Measurements from ENCODE around the gene HIGD2B.
"Not testable (repeated sequence)": the region's sequence is repeated elsewhere in the genome, so short reads cannot be mapped to it uniquely, and the experiment has no call there.

HIGD2B gene

DNA sequence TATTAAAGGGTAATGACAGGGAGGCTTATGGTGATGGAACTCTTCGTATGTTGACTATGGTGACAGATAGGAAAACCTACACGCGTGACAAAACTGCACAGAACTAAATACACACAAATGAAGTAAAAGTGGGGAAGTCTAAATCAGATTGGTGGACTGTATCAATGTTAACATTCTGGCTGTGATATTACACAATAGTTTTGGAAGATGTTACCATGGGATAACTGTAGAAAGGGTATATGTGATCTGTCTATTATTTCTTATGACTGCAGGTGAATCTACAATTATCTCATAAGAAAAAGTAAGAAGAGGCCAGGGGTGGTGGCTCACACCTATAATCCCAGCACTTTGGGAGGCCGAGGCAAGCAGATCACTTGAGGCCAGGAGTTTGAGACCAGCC is 9.1 kb downstream of the HIGD2B start:
- DNase-seq (ENCODE audit: low read depth) = no peak

DNA sequence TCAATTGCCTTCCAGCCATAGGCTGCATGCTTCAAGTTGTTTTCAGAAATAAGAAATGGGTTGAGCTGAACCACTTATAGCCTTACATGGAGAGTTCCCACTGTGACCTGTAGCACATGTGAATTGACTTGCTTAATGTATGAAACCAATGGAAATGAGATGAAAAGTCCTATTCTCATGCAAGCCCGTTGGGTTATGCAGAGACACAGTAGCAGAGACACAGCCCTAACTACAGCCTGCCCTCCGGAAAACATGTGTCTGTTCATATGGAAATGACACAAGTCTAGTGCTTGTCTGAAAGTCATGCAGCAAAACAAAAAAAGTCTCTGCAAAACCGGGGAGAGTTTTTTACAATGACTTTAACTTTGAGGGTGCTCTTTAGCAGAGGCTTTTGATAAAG is 14.5 kb downstream of the HIGD2B start:
- DNase-seq (ENCODE audit: low read depth) = no peak

DNA sequence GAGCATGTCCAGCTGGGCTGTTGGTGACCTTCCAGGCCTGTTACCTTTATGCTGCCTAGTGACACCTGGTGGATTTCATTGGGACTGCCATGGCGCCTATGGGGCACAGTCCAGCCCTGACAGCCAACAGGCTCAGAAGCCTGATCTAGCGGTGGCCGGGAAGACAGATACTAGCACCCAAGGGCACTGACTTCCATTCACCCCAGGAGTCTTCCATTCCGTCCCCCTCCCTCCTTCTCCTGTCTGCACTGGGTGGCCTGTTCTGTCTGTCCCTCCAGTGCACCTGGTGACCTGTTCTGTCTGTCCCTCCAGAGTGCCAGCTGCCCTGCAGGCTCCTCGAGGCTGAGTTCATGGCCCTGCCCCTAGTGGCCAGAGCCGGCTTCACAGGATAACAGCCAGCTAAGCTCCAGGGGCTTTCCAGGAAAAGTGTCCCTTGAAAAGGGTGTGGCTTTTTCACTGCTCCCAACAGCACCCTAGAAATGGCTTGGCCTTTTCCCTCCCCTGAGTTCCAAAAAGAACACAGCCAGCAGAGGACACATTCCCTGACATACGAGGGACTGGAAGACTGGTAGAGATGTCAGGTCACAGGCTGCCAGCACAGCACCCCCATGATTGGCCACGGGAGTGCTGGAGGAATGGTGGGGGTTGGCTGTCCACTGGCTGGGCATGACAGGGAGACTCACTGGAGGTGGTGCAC is 15.2 kb downstream of the HIGD2B start:
- peak; percentile 49 for DNase-seq (ENCODE audit: low read depth)

DNA sequence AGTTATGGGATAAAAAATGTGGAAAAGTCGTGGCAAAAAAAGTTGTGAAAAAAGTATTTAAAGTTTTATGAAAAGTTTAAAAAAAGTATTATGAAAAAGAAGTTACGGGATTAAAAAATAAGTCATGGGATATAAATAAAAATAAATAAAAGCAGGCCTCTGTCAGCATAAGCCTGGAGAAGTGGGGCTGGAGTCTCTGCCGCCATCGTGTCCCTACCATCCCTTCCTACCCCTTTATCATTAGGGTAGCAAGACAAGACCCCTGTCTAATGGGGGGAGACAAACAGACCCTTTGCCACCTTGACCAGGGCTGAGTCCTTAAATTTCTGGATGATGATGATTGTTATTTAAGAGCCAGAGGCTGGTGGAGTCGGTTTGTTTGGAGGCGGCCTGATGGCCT is 16.2 kb downstream of the HIGD2B start:
- DNase-seq (ENCODE audit: low read depth) = not testable (repeated sequence)

DNA sequence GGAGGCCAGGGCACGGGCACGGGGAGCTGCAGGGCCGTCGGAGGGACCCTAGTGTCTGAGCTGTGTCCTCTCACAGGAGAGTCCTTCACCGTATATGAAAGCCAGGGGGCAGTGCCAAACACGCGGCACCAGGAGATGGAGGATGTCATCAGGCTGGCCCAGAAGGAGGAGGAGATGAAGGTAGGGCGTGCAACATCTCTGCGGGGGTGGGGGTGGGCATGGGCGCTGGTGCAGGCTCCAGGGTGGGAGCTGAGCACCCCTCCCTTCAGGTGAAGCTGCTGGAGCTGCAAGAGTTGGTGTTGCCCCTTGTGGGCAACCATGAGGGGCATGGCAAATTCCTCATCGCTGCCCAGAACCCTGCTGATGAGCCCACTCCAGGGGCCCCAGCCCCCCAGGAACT is 20.3 kb downstream of the HIGD2B start:
- not testable (repeated sequence) for DNase-seq (ENCODE audit: low read depth)

DNA sequence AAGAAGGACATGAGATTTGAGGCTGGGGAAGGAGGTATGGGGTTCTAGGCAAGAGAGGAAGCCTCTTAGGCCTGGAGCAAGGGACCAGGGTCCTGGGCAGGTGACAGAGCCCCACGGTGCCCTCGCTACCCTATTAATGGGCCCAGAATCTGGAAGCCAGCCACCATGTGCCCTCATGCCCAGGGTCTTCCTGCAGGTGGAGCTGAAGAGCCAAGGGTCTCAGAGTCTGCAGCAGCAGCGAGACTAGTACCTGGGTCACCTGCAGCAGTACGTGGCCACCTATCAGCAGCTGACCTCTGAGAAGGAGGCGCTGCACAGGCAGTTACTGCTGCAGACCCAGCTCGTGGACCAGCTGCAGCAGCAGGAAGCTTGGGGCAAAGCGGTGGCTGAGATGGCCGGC is 22.1 kb downstream of the HIGD2B start:
- not testable (repeated sequence) for DNase-seq (ENCODE audit: low read depth)

DNA sequence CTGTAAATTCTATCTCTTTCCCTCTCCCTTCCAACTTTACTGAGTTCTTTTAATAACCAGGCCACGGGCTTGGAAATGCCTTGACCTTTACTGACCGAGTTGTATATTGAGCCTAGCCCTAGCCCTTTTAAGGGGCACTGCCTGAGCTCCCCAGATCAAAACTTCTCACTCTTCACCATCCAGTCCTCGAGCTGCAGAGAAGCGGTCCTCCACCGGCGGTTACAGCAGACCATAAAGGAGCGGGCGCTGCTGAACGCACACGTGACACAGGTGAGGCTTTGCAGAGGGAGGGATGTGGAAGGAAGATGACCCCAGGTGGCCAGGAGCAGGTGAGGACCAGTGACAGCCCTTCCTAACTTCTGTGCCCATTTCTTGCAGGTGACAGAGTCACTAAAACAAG is 24.9 kb downstream of the HIGD2B start:
- DNase-seq (ENCODE audit: low read depth) = not testable (repeated sequence)

DNA sequence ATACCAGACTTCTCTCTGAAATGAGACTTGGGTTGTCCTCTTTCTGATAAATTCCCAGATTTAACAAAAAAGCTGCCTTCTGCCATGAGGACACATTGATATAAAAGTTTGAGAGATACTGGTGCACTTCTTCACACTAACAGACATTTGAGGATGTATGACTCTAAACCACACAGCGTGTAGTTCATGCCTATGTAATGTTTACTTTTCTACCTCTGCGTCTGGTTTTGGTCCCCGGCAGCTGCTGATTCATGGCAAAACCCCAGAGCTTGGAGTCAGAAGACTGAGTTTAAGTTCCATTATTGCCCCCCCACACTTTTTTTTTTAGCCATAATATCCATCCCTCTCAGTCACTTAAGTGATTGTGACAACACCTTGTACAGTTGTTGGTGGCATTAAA is 30.0 kb downstream of the HIGD2B start:
- not testable (repeated sequence) for DNase-seq (ENCODE audit: low read depth)

DNA sequence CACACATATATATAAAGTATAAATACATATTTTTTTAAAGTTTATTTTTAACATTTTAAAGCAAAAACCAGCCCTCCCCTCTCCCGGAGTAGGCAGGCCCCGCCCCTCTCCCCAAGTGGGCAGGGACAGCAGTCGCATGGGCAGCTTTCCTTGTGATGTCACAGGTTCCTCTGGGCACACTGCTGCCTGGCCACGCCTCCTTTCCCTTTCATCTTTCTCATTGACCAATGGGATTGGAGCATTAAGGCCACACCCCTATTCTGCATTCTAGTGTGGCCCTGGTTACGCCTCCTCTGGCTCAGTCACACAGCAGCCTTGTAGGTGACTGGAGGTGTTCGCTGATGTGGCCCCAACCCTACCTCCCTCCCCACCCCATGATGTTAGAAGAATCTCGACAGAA is 31.6 kb downstream of the HIGD2B start, which contains the start of gene GOLGA6B:
Gene GOLGA6B, plus strand, starts transcription at position 301 of the 400 bp plus-strand sequence. Its CDS starts 41 bp downstream, at position 342.
- DNase-seq (ENCODE audit: low read depth) = not testable (repeated sequence)

DNA sequence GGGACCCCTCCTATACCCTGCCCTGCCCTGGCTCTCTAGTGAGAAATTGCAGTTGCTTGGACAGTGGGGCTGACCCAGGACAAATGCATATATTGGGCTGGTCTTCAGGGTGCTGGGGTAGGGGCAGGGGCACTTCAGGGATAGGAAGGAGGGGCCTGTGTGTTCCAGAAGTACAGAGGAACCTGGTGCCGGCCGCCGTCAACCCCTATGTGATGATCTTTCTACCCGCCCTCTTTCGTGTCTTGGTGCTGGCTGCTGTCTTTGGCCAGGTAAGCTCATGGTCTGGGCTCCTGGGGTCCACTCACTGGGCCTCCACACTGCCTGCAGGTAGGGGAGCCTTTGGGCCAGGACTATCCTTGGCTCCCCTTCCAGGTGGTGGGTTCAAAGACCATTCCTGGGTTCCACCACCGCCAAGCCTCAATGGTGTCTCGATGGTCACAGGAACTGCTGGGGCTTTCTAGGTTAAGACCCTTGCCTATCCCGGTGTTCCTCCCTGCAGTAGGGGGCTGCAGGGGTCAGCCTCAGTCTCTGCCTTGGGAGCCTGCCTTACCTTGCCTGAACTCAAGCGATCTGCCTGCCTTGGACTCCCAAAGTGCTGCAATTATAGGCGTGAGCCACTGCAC is 37.2 kb downstream of the HIGD2B start:
- not testable (repeated sequence) for DNase-seq (ENCODE audit: low read depth)

DNA sequence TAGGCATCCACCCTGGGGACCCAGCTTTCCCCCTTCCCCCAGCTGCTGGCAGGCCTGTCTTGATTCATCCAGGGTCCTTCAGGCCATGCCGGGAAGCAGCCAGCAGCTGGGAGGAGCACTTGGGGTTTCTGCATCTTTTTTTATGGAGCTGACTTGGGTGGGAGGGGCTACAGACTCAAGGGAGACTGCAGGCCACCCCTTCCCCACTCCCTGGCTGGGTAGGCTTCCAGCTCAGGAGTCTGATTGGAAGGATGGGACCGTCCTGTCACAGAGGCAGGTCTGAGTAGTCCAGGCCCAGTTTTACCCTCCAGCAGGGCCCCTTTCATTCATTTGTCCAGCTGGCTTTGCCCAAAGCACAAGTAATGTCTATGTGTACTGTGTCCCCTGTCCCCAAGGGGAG is 43.7 kb downstream of the HIGD2B start:
- DNase-seq (ENCODE audit: low read depth) = not testable (repeated sequence)

DNA sequence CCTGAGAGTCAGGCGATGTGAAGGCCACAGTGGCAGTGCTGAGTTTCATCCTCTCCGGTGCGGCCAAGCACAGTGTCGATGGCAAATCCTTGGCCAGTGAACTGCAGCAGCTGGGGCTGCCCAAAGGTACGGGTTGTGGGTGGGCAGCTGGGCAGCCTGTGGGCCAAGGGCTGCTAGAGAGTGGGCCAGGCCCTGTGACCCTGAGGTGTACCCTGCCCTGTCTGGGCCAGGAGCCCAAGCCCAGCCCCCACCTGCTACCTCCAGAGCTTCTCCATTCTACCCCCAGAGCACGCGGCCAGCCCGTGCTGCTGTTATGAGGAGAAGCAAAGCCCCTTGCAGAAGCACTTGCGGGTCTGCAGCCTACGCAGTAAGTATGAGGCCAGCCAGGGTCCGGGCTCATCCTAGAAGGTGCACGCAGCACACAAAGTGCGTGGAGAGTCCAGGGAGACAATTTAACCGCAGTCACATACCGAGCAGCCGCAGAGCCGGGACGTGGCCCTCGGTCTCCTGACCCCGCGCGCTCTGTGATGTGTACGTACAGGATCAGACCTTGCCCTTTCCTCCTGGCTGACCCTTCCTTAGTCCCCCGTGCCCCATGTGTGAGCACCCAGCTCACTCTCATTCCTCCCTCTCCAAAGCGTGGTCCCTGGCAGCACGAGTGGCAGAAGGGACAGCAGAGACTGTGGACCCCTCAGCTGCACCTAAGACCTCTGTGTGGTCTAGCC is 46.1 kb downstream of the HIGD2B start:
- not testable (repeated sequence) for DNase-seq (ENCODE audit: low read depth)

DNA sequence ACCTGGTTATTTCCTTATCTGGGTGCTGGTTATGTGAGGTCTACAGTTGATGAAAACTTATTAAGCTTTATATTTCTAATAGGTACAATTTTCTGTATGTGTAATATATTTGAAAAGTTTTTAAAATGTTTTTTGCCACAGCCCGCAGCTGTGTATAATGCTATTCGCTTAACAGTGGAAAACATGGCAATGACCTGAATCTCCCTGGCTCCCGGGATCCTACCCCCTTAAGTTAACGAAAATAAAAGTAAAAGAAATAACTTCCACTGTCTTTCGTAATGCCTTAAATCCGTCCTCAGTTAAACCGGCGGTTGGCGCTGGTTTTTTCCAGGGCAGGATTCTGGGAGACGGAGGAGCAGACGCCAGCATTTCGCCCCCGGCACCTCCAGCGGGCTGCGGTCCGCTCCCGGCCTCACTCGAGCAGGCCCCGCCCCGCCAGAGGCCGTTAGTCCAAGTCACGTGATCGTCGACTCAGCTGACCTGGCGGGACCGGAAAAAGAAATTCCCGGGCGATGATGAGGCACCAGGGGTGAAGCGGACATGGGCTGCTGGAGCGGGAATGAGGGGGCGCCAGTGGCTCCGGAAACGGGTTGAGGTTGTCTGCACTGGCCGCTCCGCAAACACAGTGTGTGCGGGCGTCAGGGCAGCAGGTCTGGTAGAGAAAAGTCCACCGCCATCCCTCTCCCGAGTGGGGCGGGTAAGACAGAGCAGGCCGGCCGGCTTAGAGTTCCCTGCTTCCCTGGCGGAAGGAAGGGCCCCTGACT is 49.3 kb downstream of the HIGD2B start:
- DNase-seq (ENCODE audit: low read depth) = peak; percentile 85

DNA sequence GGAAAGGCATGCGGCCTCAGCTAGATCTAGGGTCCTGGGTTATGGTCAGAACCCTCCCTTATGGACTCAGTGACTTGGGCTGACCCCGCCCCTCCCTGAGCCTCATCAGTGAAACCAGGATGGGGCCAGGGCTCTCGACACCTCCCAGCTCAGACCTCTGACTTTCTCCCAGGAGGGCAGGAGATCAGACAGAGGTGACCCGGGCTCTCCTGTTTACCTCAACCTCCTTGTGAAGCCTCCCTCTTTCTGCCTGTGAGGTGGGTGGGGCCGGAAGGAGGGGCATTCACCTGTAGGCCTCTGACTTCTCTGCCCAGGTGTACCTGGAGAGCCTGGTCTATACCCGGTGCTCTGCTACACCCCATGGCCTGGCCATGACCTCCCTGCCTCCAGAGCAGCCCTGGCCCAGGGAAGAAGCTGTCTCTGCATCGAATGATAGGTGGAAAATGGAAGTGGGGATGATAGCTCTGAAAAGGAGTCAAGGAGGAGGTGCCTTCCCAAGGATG is 56.9 kb downstream of the HIGD2B start:
- not testable (repeated sequence) for DNase-seq (ENCODE audit: low read depth)

DNA sequence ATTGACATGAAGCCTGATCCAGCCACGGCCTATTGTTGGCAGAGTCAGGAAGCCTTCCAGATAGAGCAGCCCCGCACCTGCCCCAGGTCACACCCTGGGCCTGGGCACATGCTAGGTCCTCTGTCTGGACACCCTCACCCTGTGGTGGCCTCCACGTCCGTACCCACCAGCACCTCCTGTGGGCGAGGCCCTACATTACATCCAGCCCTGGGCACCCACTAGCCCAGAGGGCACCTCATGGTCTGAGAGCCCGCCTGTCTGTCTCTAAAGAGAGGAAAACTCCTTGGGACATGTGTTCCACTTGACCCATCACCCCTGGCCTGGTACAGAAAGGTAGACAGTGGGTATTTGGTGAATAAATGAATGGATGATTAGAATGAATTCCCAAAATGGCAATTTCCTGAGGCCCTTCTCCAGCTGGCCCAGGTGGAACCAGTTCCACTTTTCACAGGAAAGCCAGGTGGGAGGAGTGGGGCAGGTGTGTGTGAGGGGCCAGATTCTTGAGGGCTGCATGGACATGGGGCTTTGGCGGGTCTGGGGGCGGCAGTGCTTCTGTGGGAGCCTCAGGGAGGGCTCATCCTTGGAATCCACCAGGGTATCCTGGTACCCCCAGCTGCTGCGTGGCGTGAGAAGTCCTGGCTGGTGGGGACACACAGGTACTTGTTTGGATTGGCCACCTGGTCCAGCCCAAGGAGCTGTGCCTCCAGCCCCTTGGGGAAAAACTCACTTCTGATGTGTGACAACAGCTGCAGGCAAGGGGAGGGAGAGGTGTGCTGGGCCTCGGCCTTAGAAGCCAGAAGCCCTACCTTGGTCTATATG is 57.5 kb downstream of the HIGD2B start:
- DNase-seq (ENCODE audit: low read depth) = not testable (repeated sequence)

DNA sequence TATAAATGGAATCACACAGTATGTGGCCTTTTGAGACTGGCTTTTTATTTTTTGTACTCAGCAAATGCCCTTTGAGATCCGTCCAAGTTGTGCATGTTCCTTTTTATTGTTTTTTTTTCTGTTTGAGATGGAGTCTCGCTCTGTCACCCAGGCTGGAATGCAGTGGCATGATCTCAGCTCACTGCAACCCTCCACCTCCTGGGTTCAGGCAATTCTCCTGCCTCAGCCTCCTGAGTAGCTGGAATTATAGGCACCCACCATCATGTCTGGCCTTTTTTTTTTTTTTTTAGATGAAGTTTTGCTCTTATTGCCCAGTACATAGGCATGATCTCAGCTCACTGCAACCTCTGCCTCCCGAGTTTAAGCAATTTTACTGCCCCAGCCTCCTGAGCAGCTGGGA is 59.8 kb downstream of the HIGD2B start:
- DNase-seq (ENCODE audit: low read depth) = not testable (repeated sequence)

Measured in fibroblast of gingiva (primary cell).